Bronchial epithelial cell (primary cell): Measurements from ENCODE around the gene NPS. TPM values are rescaled to one million over a fixed set of nuclear protein-coding genes. Genes with fewer than 3 reads are reported as not detected.

Experiments used
- DNase-seq: peaks from one replicate; pipeline ENCODE4 v3.0.0-alpha.2; 2010; ENCODE audit warnings: low read depth
- FAIRE-seq: peaks from 2 replicates; lab custom pipeline; 2011; peaks lifted over from hg19 to GRCh38; lab: Jason Lieb, UNC
- H3K27me3 ChIP-seq: 2 replicates; pipeline ENCODE4 v1.5.1; 2011; ENCODE audit warnings: low read length; ENCODE audit not compliant: control insufficient read depth, insufficient read depth
- H3K36me3 ChIP-seq: 2 replicates; pipeline ENCODE4 v1.5.1; 2011; ENCODE audit warnings: low read length; ENCODE audit not compliant: control insufficient read depth, insufficient read depth
- H3K4me3 ChIP-seq: 2 replicates; pipeline ENCODE4 v1.5.1; 2011; ENCODE audit warnings: mild to moderate bottlenecking, low read depth, low read length, control low read depth
- CTCF ChIP-seq: IDR thresholded peaks from 2 replicates; pipeline ENCODE4 v1.5.1; 2011; ENCODE audit warnings: mild to moderate bottlenecking, moderate library complexity, low read length, control low read depth, inconsistent platforms; ENCODE audit not compliant: insufficient read depth, severe bottlenecking
- total RNA-seq: library from RNA; depleted of rRNA; stranded (reverse); fragments of >200 nt; gene quantifications from 2 replicates; pipeline ENCODE4 v1.2.1, GENCODE V29; 2014

The NPS gene
- total RNA-seq, 1 donor from 2014 or later: not detected

- DNase-seq (no peak), FAIRE-seq (no peak)
- Histone ChIP-seq H3K36me3 (no peaks in the 10 kb centered on the region), H3K27me3 (no peaks in the 10 kb centered on the region), H3K4me3 (no peak overlapping the region)
- no peak for TF ChIP-seq CTCF
Measured at GRCh38 chr10:127537924-127538323, 11.2 kb upstream of the NPS start.

GRCh38 chr10:127548022-127548421 is 1.1 kb upstream of the NPS start:
- no peak for FAIRE-seq
- TF ChIP-seq CTCF: no peak

GRCh38 chr10:127550861-127551260 is 1.8 kb downstream of the NPS start:
- Histone ChIP-seq H3K36me3 (no peaks in the 10 kb centered on the region), H3K4me3 (no peak overlapping the region), H3K27me3 (no peaks in the 10 kb centered on the region)
- TF ChIP-seq CTCF: no peak
- DNase-seq (peak; percentile 16), FAIRE-seq (no peak)

More at GRCh38 chr10:127548022-127548421, 1.1 kb upstream of the NPS start:
- no peak for DNase-seq
- Histone ChIP-seq H3K27me3 (no peaks in the 10 kb centered on the region), H3K36me3 (no peaks in the 10 kb centered on the region), H3K4me3 (no peak overlapping the region)

DNA sequence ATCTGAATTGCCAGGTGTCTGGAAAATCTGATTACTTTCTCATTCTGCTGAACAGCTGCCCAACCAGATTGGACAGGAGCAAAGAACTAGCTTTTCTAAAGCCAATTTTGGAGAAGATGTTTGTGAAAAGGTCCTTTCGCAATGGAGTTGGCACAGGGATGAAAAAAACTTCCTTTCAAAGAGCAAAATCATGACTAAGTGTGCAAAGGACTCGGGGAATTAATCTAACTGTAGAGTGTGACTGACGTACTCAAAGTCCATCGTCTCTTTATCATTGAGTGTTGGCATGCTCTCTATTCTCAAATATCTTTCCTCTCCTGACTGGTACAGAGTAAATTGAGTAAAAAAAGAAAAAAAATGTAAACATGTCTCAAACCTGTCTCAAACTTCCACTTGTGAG is 3.3 kb downstream of the NPS start:
- no peak for TF ChIP-seq CTCF
- no peaks in the 10 kb centered on the region for H3K36me3 ChIP-seq
- FAIRE-seq: no peak
- no peaks in the 10 kb centered on the region for H3K27me3 ChIP-seq
- no peak overlapping the region for H3K4me3 ChIP-seq
- DNase-seq: no peak

GRCh38 chr10:127553417-127553816 is 4.3 kb downstream of the NPS start:
- FAIRE-seq: no peak
- no peak for DNase-seq
- Histone ChIP-seq H3K27me3 (no peaks in the 10 kb centered on the region), H3K36me3 (no peaks in the 10 kb centered on the region), H3K4me3 (no peak overlapping the region)
- no peak for TF ChIP-seq CTCF

DNA sequence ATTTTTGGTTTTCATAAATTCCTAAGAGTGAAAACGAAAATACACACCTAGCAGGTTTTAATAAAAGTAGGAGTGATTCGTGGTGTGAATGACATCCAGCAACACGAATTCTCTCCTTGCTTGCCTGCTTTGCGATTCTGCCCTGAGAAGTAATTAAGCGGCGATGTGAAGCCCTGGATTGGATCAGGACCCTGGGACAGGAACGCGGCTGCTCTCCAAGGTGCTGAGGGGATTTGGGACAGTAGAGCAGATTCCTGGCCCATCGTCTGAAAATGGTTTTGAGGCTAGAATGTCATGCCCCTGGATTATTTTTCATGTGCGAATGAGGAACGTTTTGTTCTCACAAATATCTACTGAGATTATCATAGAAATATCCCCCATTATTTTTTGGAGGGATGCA is 7.8 kb downstream of the NPS start:
- no peak for TF ChIP-seq CTCF
- Histone ChIP-seq H3K36me3 (no peaks in the 10 kb centered on the region), H3K27me3 (no peaks in the 10 kb centered on the region), H3K4me3 (no peak overlapping the region)
- FAIRE-seq (no peak), DNase-seq (no peak)
